Measurements from ENCODE around the gene SLC25A25.

DNA sequence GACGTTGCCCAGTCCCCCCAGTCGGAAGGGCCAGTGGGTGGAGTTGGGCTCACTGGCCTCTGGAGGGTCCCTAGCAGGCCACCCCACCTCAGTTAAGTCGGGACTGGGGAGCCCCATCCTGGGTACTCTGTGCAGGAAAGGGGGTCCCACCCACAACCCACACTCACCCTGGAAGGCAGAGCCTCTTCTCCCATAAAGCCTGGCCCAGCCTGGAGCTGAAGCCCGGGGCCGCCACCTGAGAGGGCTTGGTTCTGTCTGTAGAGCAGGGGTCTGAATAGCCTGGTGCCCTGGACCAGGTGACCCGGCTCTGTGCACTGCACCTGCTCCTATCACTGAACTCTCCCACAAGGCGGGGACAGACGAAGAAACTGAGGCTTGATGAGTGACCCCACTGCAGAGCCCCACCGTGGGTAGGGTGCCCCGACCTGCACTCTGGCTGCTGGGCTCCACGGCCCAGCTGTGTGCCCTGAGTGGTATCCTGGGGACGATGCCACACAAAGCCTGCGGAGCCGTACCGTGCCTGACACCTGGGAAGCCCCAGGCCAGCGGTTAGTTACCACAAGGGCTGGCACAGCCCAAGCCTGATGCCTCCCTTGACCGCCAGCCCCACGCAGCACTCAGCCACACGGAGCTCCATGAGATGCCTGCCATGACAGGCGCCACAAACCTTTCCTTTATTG lies 52.2 kb downstream of the SLC25A25 start:
- TF ChIP-seq, protein P1, sequence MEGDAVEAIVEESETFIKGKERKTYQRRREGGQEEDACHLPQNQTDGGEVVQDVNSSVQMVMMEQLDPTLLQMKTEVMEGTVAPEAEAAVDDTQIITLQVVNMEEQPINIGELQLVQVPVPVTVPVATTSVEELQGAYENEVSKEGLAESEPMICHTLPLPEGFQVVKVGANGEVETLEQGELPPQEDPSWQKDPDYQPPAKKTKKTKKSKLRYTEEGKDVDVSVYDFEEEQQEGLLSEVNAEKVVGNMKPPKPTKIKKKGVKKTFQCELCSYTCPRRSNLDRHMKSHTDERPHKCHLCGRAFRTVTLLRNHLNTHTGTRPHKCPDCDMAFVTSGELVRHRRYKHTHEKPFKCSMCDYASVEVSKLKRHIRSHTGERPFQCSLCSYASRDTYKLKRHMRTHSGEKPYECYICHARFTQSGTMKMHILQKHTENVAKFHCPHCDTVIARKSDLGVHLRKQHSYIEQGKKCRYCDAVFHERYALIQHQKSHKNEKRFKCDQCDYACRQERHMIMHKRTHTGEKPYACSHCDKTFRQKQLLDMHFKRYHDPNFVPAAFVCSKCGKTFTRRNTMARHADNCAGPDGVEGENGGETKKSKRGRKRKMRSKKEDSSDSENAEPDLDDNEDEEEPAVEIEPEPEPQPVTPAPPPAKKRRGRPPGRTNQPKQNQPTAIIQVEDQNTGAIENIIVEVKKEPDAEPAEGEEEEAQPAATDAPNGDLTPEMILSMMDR (IDR thresholded peaks at IDR 0.05; ENCODE audit: extremely low read depth in 1 of 2, insufficient read depth in 1 of 2, low read depth in 1 of 2, low read length in 2 of 2), result no peak
- no peak for TF ChIP-seq POLR2A (IDR thresholded peaks at IDR 0.05; ENCODE audit: low read depth, low read length)

Data from endothelial cell of umbilical vein (primary cell).